Calu3 (cell line): ENCODE data around the gene HOGA1. TPM values are rescaled to one million over a fixed set of nuclear protein-coding genes. Genes with fewer than 3 reads are reported as not detected.

Experiments used
- BruUV-seq: library from RNA; stranded (reverse); fragments of 400-500 nt; replicated peaks from 2 replicates; lab custom pipeline; 2021; lab: Mats Ljungman, UMichigan
- CTCF ChIA-PET: fragments of 300-600 bp; sonication (Branson Sonifier 250); formaldehyde crosslinking; loops from one replicate; lab custom pipeline; 2022; ENCODE audit warnings: antibody characterized with exemption; lab: Charles Lee
- DNase-seq: peaks from one replicate; pipeline ENCODE4 v3.0.0; 2022
- H3K27ac Mint-ChIP-seq: one replicate; pipeline ENCODE4 v1.8.0; 2022; ENCODE audit warnings: mixed read lengths; ENCODE audit not compliant: unreplicated experiment
- H3K27me3 Mint-ChIP-seq: one replicate; pipeline ENCODE4 v1.8.0; 2022; ENCODE audit warnings: mixed read lengths; ENCODE audit not compliant: unreplicated experiment
- H3K36me3 Mint-ChIP-seq: one replicate; pipeline ENCODE4 v1.8.0; 2022; ENCODE audit warnings: mild to moderate bottlenecking, moderate library complexity, mixed read lengths; ENCODE audit not compliant: insufficient read depth, unreplicated experiment
- H3K4me1 Mint-ChIP-seq: one replicate; pipeline ENCODE4 v1.8.0; 2022; ENCODE audit warnings: mild to moderate bottlenecking, low read depth, mixed read lengths; ENCODE audit not compliant: unreplicated experiment
- H3K4me3 Mint-ChIP-seq: one replicate; pipeline ENCODE4 v1.8.0; 2022; ENCODE audit warnings: mild to moderate bottlenecking, low read depth, moderate library complexity, mixed read lengths; ENCODE audit not compliant: unreplicated experiment
- H3K9me3 Mint-ChIP-seq: one replicate; pipeline ENCODE4 v1.8.0; 2022; ENCODE audit warnings: low read depth, mixed read lengths; ENCODE audit not compliant: unreplicated experiment
- CTCF ChIP-seq: fragments of 200-600 bp; IDR thresholded peaks from one replicate; pipeline ENCODE4 v1.8.0; 2022; ENCODE audit warnings: antibody characterized with exemption; ENCODE audit not compliant: unreplicated experiment
- intact Hi-C: fragments of 100-400 bp; cut with micrococcal nuclease; formaldehyde crosslinking; loops from one replicate; pipeline ENCODE4 v1.10.0; 2022; ENCODE audit not compliant: unreplicated experiment
- total RNA-seq: library from RNA; stranded (reverse); gene quantifications from 2 replicates; pipeline ENCODE4 v1.2.3, GENCODE V29; 2022

HOGA1 gene
- total RNA-seq, 1 experiment from 2014 or later = 7.9 TPM

GRCh38 chr10:97563337-97563736, 20.9 kb upstream of the HOGA1 start:
- DNase-seq = no peak
- Mint-ChIP-seq H3K27ac (no peak overlapping the region), H3K36me3 (peaks cover 8% of the 10 kb centered on the region), H3K27me3 (no peaks in the 10 kb centered on the region), H3K4me1 (peaks cover 7% of the 10 kb centered on the region), H3K4me3 (no peak overlapping the region), H3K9me3 (no peaks in the 10 kb centered on the region)
- CTCF ChIA-PET = no interaction called here
- BruUV-seq = no TSS peak
- intact Hi-C loops = no loop called here
- no peak for TF ChIP-seq CTCF

- intact Hi-C loops = no loop called here
- CTCF ChIA-PET = no interaction called here
- BruUV-seq = no TSS peak
Observed at GRCh38 chr10:97564776-97565175, 19.4 kb upstream of the HOGA1 start.

GRCh38 chr10:97566336-97566996, 17.7 kb upstream of the HOGA1 start:
- H3K27ac Mint-ChIP-seq = no peak overlapping the region
- CTCF ChIA-PET = no interaction called here
- H3K9me3 Mint-ChIP-seq = no peaks in the 10 kb centered on the region
- no peak for TF ChIP-seq CTCF
- no peak for DNase-seq
- H3K36me3 Mint-ChIP-seq = peaks cover 4% of the 10 kb centered on the region
- no peaks in the 10 kb centered on the region for H3K27me3 Mint-ChIP-seq
- peaks cover 12% of the 10 kb centered on the region for H3K4me1 Mint-ChIP-seq
- H3K4me3 Mint-ChIP-seq = no peak overlapping the region
- intact Hi-C loops = no loop called here
- BruUV-seq = no TSS peak

More at GRCh38 chr10:97564776-97565175, 19.4 kb upstream of the HOGA1 start:
- H3K27ac Mint-ChIP-seq = no peak overlapping the region
- H3K36me3 Mint-ChIP-seq = peaks cover 8% of the 10 kb centered on the region
- H3K9me3 Mint-ChIP-seq = no peaks in the 10 kb centered on the region
- H3K4me1 Mint-ChIP-seq = peaks cover 7% of the 10 kb centered on the region
- TF ChIP-seq CTCF = no peak
- H3K27me3 Mint-ChIP-seq = no peaks in the 10 kb centered on the region
- no peak for DNase-seq
- no peak overlapping the region for H3K4me3 Mint-ChIP-seq

GRCh38 chr10:97567891-97568290, 16.3 kb upstream of the HOGA1 start:
- intact Hi-C loops = no loop called here
- Mint-ChIP-seq H3K4me3 (no peak overlapping the region), H3K4me1 (peaks cover 26% of the 10 kb centered on the region), H3K36me3 (peaks cover 4% of the 10 kb centered on the region), H3K27ac (no peak overlapping the region), H3K9me3 (no peaks in the 10 kb centered on the region), H3K27me3 (no peaks in the 10 kb centered on the region)
- no peak for TF ChIP-seq CTCF
- no peak for DNase-seq
- CTCF ChIA-PET = no interaction called here
- BruUV-seq = no TSS peak
